Measurements from ENCODE around the gene SDSL.

SDSL gene

DNA sequence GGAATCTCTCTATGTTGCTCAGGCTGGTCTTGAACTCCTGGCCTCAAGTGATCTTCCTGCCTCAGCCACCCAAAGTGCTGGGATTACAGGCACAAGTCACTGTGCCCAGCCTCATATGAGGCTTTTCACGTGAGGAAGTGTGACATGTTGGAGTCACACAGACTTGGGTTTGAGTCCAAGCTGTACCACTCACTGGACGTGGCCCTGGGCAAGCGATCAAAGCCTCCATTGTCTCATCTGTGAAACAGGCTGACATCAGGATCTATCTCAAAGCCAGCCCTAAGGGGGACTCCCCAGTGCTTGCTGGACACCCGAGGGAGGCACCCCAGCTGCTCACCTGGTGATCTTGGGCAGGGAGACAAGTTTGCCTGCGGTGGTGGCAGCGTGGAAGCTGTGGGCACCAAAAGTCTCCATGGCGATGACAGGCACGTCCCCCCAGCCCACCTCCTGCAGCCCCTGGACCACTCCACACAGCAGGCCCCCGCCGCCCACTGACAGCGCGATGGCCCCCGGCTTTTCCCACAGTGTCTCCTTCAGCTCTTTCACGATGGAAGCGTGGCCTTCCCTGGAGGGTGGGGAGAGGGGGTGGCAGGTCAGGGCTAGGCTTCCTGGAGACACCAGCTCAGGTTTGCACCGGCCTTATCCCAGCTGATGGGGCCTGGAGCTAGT, 25.2 kb upstream of the SDSL start:
- H3K4me3 ChIP-seq (ENCODE audit: low read depth, low read length), result no peak overlapping the region
- TF ChIP-seq, protein P1, sequence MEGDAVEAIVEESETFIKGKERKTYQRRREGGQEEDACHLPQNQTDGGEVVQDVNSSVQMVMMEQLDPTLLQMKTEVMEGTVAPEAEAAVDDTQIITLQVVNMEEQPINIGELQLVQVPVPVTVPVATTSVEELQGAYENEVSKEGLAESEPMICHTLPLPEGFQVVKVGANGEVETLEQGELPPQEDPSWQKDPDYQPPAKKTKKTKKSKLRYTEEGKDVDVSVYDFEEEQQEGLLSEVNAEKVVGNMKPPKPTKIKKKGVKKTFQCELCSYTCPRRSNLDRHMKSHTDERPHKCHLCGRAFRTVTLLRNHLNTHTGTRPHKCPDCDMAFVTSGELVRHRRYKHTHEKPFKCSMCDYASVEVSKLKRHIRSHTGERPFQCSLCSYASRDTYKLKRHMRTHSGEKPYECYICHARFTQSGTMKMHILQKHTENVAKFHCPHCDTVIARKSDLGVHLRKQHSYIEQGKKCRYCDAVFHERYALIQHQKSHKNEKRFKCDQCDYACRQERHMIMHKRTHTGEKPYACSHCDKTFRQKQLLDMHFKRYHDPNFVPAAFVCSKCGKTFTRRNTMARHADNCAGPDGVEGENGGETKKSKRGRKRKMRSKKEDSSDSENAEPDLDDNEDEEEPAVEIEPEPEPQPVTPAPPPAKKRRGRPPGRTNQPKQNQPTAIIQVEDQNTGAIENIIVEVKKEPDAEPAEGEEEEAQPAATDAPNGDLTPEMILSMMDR (IDR thresholded peaks at IDR 0.05; ENCODE audit: low read depth, low read length), result no peak

DNA sequence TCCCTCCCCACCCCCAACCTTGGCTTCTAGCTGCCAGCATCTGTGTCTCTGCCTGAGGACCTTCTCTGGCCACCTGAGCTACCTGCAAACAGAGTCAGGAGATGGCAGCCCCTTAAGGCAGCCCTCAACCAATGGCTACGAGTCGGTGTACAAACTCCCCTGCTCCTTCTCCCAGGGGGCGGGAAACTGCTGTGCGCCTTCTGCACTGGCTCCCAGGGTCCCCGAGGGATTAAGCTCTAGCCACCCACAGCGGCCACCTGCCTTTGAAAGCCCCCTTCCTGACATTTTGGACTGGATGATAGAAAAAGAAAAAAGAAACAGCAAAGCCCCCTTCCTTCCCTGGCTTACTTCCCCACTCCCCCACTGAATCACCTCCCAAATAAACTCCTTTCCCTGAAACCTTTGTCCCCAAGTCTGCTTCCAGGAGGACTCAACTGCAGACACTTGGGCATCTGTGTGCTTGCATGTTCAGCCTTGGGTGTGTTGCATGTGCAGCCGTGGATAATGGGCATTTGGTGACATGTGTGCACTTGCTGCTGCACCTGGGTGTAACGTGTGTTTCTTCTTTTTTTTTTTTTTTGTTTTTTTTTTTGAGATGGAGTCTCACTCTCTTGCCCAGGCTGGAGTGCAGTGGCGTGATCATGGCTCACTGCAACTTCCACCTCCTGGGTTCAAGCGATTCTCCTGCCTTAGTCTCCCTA, 24.5 kb upstream of the SDSL start:
- TF ChIP-seq, protein P1 (IDR thresholded peaks at IDR 0.05; ENCODE audit: low read depth, low read length), result no peak
- no peak overlapping the region for H3K4me3 ChIP-seq (ENCODE audit: low read depth, low read length)

DNA sequence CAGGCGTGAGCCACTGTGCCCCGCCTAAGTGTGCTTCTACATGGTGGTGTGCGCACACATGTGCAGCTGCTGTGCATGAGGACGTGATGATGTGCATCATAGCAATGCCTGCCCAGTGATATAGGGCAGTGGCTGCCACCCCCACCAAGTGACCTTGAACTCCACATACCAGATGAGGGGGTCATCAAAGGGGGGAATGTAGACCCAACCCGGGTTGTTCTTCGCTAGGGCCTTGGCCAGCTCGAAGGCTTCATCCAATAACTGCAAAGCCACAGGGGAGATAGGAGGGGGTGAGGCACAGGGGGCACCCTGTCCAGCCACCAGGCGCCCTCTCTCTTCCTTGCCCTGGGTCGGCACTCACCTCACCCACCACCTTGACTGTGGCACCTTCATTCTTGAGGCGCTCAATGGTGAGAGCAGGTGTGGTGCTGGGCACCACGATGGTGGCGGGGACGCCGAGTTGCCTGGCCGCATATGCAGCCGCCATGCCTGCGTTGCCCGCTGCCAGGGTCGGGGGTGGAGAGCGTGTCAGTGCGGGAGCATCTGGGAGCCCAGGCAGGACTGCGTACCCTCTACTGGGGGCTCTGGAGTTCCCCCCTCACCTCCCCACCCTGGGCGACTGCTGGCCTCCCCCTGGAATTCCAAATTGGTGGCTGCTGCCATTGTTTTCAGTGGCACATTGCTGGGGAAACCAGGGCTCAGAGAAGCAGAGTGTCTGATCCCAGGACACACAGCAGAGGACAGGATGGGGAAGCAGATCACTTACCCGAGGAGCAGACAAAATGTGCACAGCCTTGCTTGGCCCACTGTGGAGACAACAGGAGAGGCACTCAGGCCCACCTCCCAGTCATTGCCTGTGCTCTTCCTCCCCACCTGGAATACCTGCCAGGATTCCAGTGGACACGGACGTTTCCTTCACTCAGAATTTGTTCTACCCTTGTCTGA, 23.6 kb upstream of the SDSL start:
- TF ChIP-seq, protein P1 (IDR thresholded peaks at IDR 0.05; ENCODE audit: low read depth, low read length), result no peak
- H3K4me3 ChIP-seq (ENCODE audit: low read depth, low read length), result no peak overlapping the region

DNA sequence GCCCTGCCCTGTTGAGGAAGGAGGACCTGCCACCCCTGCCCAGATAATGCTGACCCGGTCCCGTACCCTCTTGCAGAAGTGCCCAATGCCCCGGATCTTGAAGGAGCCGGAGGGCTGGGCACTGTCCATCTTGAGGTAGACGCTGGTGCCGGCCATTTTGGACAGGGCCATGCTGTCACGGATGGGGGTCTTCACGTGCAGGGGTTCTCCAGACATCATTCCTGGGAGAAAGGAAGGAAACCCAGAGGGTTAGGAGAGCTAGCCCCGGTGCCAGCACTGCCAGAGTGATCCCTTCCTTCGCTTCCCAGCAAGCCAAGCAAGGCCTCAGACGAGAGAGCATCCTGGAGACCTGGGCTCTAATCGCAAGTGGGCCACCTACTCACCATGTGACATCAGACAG, 22.7 kb upstream of the SDSL start:
- TF ChIP-seq, protein P1 (IDR thresholded peaks at IDR 0.05; ENCODE audit: low read depth, low read length), result no peak

DNA sequence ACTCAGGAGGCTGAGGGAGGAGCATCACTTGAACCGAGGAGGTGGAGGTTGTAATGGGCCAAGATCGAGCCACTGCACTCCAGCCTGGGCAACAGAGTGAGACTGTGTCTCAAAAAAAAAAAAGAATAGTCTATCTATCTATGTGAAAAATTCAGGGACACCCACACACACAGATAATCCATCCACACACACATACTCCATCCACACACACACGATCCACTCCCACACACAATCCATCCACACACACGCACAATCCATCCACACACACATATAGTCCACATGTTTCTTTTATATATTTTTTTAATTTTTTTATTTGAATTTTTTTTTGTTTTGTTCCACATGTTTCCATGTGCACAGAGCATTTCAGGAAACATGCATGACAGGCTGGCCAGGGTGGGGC, 21.8 kb upstream of the SDSL start:
- TF ChIP-seq, protein P1 (IDR thresholded peaks at IDR 0.05; ENCODE audit: low read depth, low read length), result no peak
- no peak overlapping the region for H3K4me3 ChIP-seq (ENCODE audit: low read depth, low read length)

More for the DNA sequence above, 22.7 kb upstream of the SDSL start:
- H3K4me3 ChIP-seq (ENCODE audit: low read depth, low read length), result no peak overlapping the region

DNA sequence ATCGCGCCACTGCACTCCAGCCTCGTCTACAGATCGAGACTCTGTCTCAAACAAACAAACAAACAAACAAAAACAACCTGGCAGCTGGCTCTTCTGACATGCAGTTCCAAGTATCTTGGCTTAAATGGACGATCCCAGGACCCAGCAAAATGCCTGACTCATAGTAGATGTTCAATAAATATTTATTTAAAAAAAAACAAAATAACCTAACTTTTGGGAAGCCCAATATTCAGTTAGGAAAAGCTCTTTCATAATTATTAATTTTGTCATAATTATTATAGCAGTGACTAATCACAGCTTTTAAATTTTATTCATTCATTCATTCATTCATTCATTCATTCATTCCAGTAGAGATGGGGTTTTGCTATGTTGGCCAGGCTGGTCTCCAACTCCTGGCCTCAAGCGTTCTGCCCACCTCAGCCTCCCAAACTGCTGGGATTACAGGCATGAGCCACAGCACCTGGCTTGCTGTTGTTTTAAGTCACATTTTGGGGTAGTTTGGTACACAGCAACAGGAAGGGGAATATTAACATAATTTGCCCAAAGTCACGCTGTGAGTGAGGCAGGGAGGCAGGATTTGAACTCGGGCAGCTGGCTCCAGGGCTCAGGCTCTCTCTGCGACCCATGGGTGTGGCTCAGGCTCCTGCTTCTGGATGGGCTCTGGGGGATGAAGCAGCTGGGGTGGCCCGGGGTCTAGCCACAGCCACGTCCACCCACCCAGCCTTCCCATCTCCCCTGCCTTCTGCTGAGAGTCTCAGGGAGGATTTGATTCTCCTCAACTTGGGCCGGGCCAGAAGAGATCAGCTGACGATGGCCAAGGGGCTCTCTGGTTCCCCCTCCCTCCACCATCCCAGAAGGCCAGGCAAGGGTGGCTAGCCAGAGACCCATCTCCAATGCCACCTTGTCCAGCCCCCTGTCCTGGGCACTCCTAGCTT, 20.8 kb upstream of the SDSL start:
- TF ChIP-seq, protein P1 (IDR thresholded peaks at IDR 0.05; ENCODE audit: low read depth, low read length), result no peak
- H3K4me3 ChIP-seq (ENCODE audit: low read depth, low read length), result no peak overlapping the region
